Upper lobe of left lung (tissue), 4 donors: ENCODE data around the gene SIRT4.

Experiments used
- POLR2AphosphoS5 ChIP-seq, 2 donors: sonication (generic); formaldehyde crosslinking; IDR thresholded peaks; one replicate each; pipeline ENCODE4 v1.5.1; 2017; ENCODE audit warnings: antibody characterized with exemption in 2 of 2
- TF ChIP-seq, protein P1 (sequence below), 6 experiments: fragments of 450-650 bp in 4 of 6; fragments of 200-600 bp in 2 of 6; sonication (generic) in 2 of 6; IDR thresholded peaks; one replicate each; pipeline ENCODE4 v1.5.1; 2016 to 2019; ENCODE audit warnings: antibody characterized with exemption in 6 of 6

DNA sequence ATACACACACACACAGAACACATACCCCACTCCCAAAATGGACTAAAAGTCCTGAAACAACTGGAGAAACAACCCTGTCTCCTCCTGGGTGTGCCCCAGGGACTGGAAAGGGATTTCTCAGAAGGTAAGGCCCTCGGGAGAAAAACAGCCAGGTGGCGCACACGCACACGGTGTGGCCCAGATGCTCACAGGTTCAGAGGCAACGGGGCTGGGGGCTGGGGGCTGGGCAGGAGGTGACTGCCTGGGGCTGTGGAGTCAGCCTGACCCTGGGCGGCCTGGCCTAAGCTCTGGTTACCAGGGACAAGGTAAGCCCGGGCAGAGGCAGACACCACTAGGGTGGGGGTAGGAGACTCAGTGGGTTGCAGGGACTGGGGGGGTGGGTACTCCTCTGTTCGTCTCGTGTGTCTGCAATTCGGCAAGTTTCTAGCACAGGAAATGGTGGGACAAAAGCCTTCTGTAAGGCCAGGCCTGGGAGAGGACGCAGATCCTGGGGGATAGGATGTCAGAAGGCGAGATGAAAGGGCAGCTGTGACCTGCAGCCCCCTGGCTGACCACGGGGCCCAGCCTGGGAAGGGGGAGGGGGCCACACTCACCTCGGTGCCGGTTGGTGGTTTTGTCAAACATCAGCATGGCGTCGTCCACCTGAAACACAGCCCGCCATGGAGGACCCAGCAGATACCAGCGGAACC is 56.4 kb downstream of the SIRT4 start:
- no peak for TF ChIP-seq POLR2AphosphoS5 (IDR thresholded peaks at IDR 0.05)
- TF ChIP-seq, protein P1, sequence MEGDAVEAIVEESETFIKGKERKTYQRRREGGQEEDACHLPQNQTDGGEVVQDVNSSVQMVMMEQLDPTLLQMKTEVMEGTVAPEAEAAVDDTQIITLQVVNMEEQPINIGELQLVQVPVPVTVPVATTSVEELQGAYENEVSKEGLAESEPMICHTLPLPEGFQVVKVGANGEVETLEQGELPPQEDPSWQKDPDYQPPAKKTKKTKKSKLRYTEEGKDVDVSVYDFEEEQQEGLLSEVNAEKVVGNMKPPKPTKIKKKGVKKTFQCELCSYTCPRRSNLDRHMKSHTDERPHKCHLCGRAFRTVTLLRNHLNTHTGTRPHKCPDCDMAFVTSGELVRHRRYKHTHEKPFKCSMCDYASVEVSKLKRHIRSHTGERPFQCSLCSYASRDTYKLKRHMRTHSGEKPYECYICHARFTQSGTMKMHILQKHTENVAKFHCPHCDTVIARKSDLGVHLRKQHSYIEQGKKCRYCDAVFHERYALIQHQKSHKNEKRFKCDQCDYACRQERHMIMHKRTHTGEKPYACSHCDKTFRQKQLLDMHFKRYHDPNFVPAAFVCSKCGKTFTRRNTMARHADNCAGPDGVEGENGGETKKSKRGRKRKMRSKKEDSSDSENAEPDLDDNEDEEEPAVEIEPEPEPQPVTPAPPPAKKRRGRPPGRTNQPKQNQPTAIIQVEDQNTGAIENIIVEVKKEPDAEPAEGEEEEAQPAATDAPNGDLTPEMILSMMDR (IDR thresholded peaks at IDR 0.05): no peak
